SK-N-MC (cell line): ENCODE measurements around the gene ZNF655.

ENCODE experiments used
- EZH2 ChIP-seq: fragments of 200-600 bp; sonication (generic); IDR thresholded peaks from one replicate; pipeline ENCODE4 v1.6.1; 2017; ENCODE audit warnings: antibody characterized with exemption
- FOXP2 ChIP-seq: optimal IDR thresholded peaks from 2 replicates; pipeline ENCODE3; 2011; ENCODE audit warnings: mild to moderate bottlenecking, moderate library complexity; ENCODE audit not compliant: insufficient read depth; ENCODE audit errors: extremely low read length, control extremely low read depth
- POLR2AphosphoS5 ChIP-seq: IDR thresholded peaks from 2 replicates; pipeline ENCODE4 v1.6.1; 2012; ENCODE audit warnings: mild to moderate bottlenecking, low read depth, low read length, borderline replicate concordance

DNA sequence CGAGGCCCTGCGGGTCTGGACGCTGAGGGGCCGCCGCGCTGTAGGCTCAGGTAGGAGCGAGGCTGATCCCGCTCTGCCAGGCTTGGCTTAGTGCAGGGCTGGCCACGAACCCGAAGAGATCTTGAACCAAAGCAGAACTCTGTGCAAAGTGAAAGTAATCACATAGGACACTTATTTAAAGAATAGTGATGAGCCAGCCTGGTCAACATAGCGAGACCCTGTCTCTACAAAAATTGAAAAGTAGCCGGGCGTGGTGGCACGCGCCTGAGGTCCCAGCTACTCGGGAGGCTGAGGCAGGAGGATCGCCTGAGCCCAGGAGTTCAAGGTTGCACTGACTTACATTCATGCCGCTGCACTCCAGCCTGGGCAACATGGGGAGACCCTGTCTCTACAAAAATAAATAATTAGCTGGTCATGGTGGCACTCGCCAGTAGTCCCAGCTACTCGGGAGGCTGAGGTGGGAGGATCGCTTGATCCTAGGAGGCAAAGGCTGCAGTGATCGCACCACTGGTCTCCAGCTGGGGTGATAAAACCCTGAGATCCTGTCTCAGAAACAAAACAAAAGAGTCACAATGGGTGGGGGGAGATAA, 58.8 kb downstream of the ZNF655 start:
- TF ChIP-seq POLR2AphosphoS5, result no peak
- no peak for TF ChIP-seq EZH2
- TF ChIP-seq FOXP2, result no peak
